ENCODE results near the gene E2F6. TPM values are rescaled to one million over a fixed set of nuclear protein-coding genes. Genes with fewer than 3 reads are reported as not detected.
A peak's percentile ranks its signal among the peaks of the same experiment; 100 is the strongest.

E2F6 gene
- 16.2 TPM for polyA plus RNA-seq (2013, experiment 1 of 2)
- 17.7 TPM for polyA plus RNA-seq (2013, experiment 2 of 2)

GRCh38 chr2:11465485-11466306 lies at the start of gene E2F6:
Gene E2F6, minus strand, starts transcription at chr2:11466161. Its CDS starts 282 bp downstream, at chr2:11465879.
- Histone ChIP-seq H3K23ac (ENCODE audit: low read depth, low read length, poor library complexity) (peak within 1 kb of the TSS; percentile 86), H2BK12ac (ENCODE audit: low read length) (no peak within 1 kb of the TSS), H3K9ac (ENCODE audit: low read depth, low read length, poor library complexity) (peak within 1 kb of the TSS; percentile 79), H2BK15ac (ENCODE audit: low read length) (peak within 1 kb of the TSS; percentile 91), H3K27ac (replicated peaks; ENCODE audit: low read length) (no peak within 1 kb of the TSS), H2AK5ac (ENCODE audit: low read depth, low read length) (peak within 1 kb of the TSS; percentile 83), H2BK5ac (ENCODE audit: low read length) (no peak within 1 kb of the TSS), H3K79me1 (ENCODE audit: low read depth, low read length) (no peaks in the 10 kb centered on the region), H3K4ac (ENCODE audit: low read length) (no peak within 1 kb of the TSS), H3K27me3 (ENCODE audit: control insufficient read depth in 3 of 3, insufficient read depth in 3 of 3, low read depth in 1 of 3, low read length in 3 of 3) (no peaks in the 10 kb centered on the region), H3K9me3 (replicated peaks in 1 of 2; ENCODE audit: control insufficient read depth in 2 of 2, insufficient read depth in 1 of 2, low read depth in 1 of 2, low read length in 2 of 2) (peaks cover 2 to 36% of the 10 kb centered on the region in 2 donors), H2AFZ (ENCODE audit: low read length) (peak within 1 kb of the TSS; percentile 86), H3K18ac (ENCODE audit: low read length) (peak within 1 kb of the TSS; percentile 93), H2BK120ac (ENCODE audit: low read depth, low read length) (peak within 1 kb of the TSS; percentile 32), H3K4me3 (ENCODE audit: low read length in 2 of 2) (peak within 1 kb of the TSS; percentile 75 to 83), H4K8ac (ENCODE audit: low read depth, low read length) (no peak within 1 kb of the TSS), H3K14ac (ENCODE audit: low read length) (peak within 1 kb of the TSS; percentile 14), H4K91ac (ENCODE audit: low read depth, low read length, poor library complexity) (no peak within 1 kb of the TSS), H3K4me1 (ENCODE audit: control insufficient read depth in 2 of 2, insufficient read depth in 1 of 2, low read depth in 1 of 2, low read length in 2 of 2) (peaks cover 4 to 9% of the 10 kb centered on the region in 2 donors), H3K4me2 (ENCODE audit: insufficient read depth, low read length, poor library complexity, severe bottlenecking) (peak within 1 kb of the TSS; percentile 84), H3K36me3 (replicated peaks in 1 of 2; ENCODE audit: control insufficient read depth in 2 of 2, insufficient read depth in 2 of 2, low read length in 2 of 2) (peaks cover 6 to 43% of the 10 kb centered on the region in 2 donors)
- DNase-seq (ENCODE audit: low spot score), result peak; percentile 91
- no CpG with 5 or more reads among the region's 86 CpGs for WGBS, 2 donors (ENCODE audit: extremely low coverage in 2 of 2, insufficient read length in 2 of 2, insufficient replicate concordance in 1 of 2)

- Histone ChIP-seq H3K4me2 (ENCODE audit: insufficient read depth, low read length, poor library complexity, severe bottlenecking) (no peak overlapping the region), H2BK120ac (ENCODE audit: low read depth, low read length) (no peak overlapping the region), H3K9ac (ENCODE audit: low read depth, low read length, poor library complexity) (no peak overlapping the region), H3K9me3 (replicated peaks in 1 of 2; ENCODE audit: control insufficient read depth in 2 of 2, insufficient read depth in 1 of 2, low read depth in 1 of 2, low read length in 2 of 2) (peaks cover 0 to 22% of the 10 kb centered on the region in 2 donors), H3K23ac (ENCODE audit: low read depth, low read length, poor library complexity) (peak overlapping the region; percentile 21), H3K18ac (ENCODE audit: low read length) (no peak overlapping the region), H4K91ac (ENCODE audit: low read depth, low read length, poor library complexity) (no peak overlapping the region), H2AK5ac (ENCODE audit: low read depth, low read length) (no peak overlapping the region), H3K36me3 (replicated peaks in 1 of 2; ENCODE audit: control insufficient read depth in 2 of 2, insufficient read depth in 2 of 2, low read length in 2 of 2) (peaks cover 0 to 77% of the 10 kb centered on the region in 2 donors), H3K27me3 (ENCODE audit: control insufficient read depth in 3 of 3, insufficient read depth in 3 of 3, low read depth in 1 of 3, low read length in 3 of 3) (no peaks in the 10 kb centered on the region), H3K14ac (ENCODE audit: low read length) (no peak overlapping the region), H3K4me1 (ENCODE audit: control insufficient read depth in 2 of 2, insufficient read depth in 1 of 2, low read depth in 1 of 2, low read length in 2 of 2) (peaks cover 35 to 39% of the 10 kb centered on the region in 2 donors), H3K27ac (replicated peaks; ENCODE audit: low read length) (peak overlapping the region; percentile 87), H2AFZ (ENCODE audit: low read length) (no peak overlapping the region), H4K8ac (ENCODE audit: low read depth, low read length) (no peak overlapping the region), H3K4me3 (ENCODE audit: low read length in 2 of 2) (no peak overlapping the region), H3K79me1 (ENCODE audit: low read depth, low read length) (peaks cover 3% of the 10 kb centered on the region), H2BK12ac (ENCODE audit: low read length) (no peak overlapping the region), H3K4ac (ENCODE audit: low read length) (no peak overlapping the region), H2BK5ac (ENCODE audit: low read length) (no peak overlapping the region), H2BK15ac (ENCODE audit: low read length) (no peak overlapping the region)
- no CpG with 5 or more reads among the region's 6 CpGs for WGBS, 2 donors (ENCODE audit: extremely low coverage in 2 of 2, insufficient read length in 2 of 2, insufficient replicate concordance in 1 of 2)
- DNase-seq (ENCODE audit: low spot score), result no peak
Observed at GRCh38 chr2:11515490-11515981, 49.6 kb upstream of the E2F6 start.

GRCh38 chr2:11514904-11515303 lies 48.9 kb upstream of the E2F6 start:
- Histone ChIP-seq H3K36me3 (replicated peaks in 1 of 2; ENCODE audit: control insufficient read depth in 2 of 2, insufficient read depth in 2 of 2, low read length in 2 of 2) (peaks cover 0 to 77% of the 10 kb centered on the region in 2 donors), H3K27ac (replicated peaks; ENCODE audit: low read length) (peak overlapping the region; percentile 87), H3K4me3 (ENCODE audit: low read length in 2 of 2) (no peak overlapping the region), H3K18ac (ENCODE audit: low read length) (no peak overlapping the region), H4K91ac (ENCODE audit: low read depth, low read length, poor library complexity) (no peak overlapping the region), H2BK120ac (ENCODE audit: low read depth, low read length) (no peak overlapping the region), H2AFZ (ENCODE audit: low read length) (no peak overlapping the region), H2BK12ac (ENCODE audit: low read length) (no peak overlapping the region), H2AK5ac (ENCODE audit: low read depth, low read length) (no peak overlapping the region), H4K8ac (ENCODE audit: low read depth, low read length) (no peak overlapping the region), H3K9ac (ENCODE audit: low read depth, low read length, poor library complexity) (no peak overlapping the region), H3K79me1 (ENCODE audit: low read depth, low read length) (peaks cover 3% of the 10 kb centered on the region), H3K9me3 (replicated peaks in 1 of 2; ENCODE audit: control insufficient read depth in 2 of 2, insufficient read depth in 1 of 2, low read depth in 1 of 2, low read length in 2 of 2) (peaks cover 0 to 16% of the 10 kb centered on the region in 2 donors), H3K4me1 (ENCODE audit: control insufficient read depth in 2 of 2, insufficient read depth in 1 of 2, low read depth in 1 of 2, low read length in 2 of 2) (peaks cover 35 to 39% of the 10 kb centered on the region in 2 donors), H3K27me3 (ENCODE audit: control insufficient read depth in 3 of 3, insufficient read depth in 3 of 3, low read depth in 1 of 3, low read length in 3 of 3) (no peaks in the 10 kb centered on the region), H3K4ac (ENCODE audit: low read length) (no peak overlapping the region), H2BK15ac (ENCODE audit: low read length) (no peak overlapping the region), H2BK5ac (ENCODE audit: low read length) (no peak overlapping the region), H3K23ac (ENCODE audit: low read depth, low read length, poor library complexity) (no peak overlapping the region), H3K14ac (ENCODE audit: low read length) (no peak overlapping the region), H3K4me2 (ENCODE audit: insufficient read depth, low read length, poor library complexity, severe bottlenecking) (no peak overlapping the region)
- WGBS, 2 donors (ENCODE audit: extremely low coverage in 2 of 2, insufficient read length in 2 of 2, insufficient replicate concordance in 1 of 2), result 100% methylated on average over 2 of the region's 6 CpGs; no CpG with 5 or more reads in 1 of the 2 donors
- no peak for DNase-seq (ENCODE audit: low spot score)

GRCh38 chr2:11514081-11514730 lies 48.2 kb upstream of the E2F6 start:
- Histone ChIP-seq H3K23ac (ENCODE audit: low read depth, low read length, poor library complexity) (no peak overlapping the region), H3K4me1 (ENCODE audit: control insufficient read depth in 2 of 2, insufficient read depth in 1 of 2, low read depth in 1 of 2, low read length in 2 of 2) (peaks cover 35 to 39% of the 10 kb centered on the region in 2 donors), H3K9ac (ENCODE audit: low read depth, low read length, poor library complexity) (no peak overlapping the region), H3K4ac (ENCODE audit: low read length) (no peak overlapping the region), H3K27ac (replicated peaks; ENCODE audit: low read length) (peak overlapping the region; percentile 87), H3K4me2 (ENCODE audit: insufficient read depth, low read length, poor library complexity, severe bottlenecking) (no peak overlapping the region), H2BK12ac (ENCODE audit: low read length) (no peak overlapping the region), H4K8ac (ENCODE audit: low read depth, low read length) (no peak overlapping the region), H2BK120ac (ENCODE audit: low read depth, low read length) (no peak overlapping the region), H2BK15ac (ENCODE audit: low read length) (no peak overlapping the region), H3K27me3 (ENCODE audit: control insufficient read depth in 3 of 3, insufficient read depth in 3 of 3, low read depth in 1 of 3, low read length in 3 of 3) (no peaks in the 10 kb centered on the region), H2BK5ac (ENCODE audit: low read length) (no peak overlapping the region), H2AK5ac (ENCODE audit: low read depth, low read length) (no peak overlapping the region), H3K4me3 (ENCODE audit: low read length in 2 of 2) (no peak overlapping the region), H4K91ac (ENCODE audit: low read depth, low read length, poor library complexity) (no peak overlapping the region), H3K18ac (ENCODE audit: low read length) (no peak overlapping the region), H2AFZ (ENCODE audit: low read length) (no peak overlapping the region), H3K9me3 (replicated peaks in 1 of 2; ENCODE audit: control insufficient read depth in 2 of 2, insufficient read depth in 1 of 2, low read depth in 1 of 2, low read length in 2 of 2) (peaks cover 0 to 9% of the 10 kb centered on the region in 2 donors), H3K14ac (ENCODE audit: low read length) (no peak overlapping the region), H3K36me3 (replicated peaks in 1 of 2; ENCODE audit: control insufficient read depth in 2 of 2, insufficient read depth in 2 of 2, low read length in 2 of 2) (peaks cover 0 to 77% of the 10 kb centered on the region in 2 donors), H3K79me1 (ENCODE audit: low read depth, low read length) (peaks cover 3% of the 10 kb centered on the region)
- WGBS, 2 donors (ENCODE audit: extremely low coverage in 2 of 2, insufficient read length in 2 of 2, insufficient replicate concordance in 1 of 2), result no CpG with 5 or more reads among the region's 3 CpGs
- DNase-seq (ENCODE audit: low spot score), result no peak
